NB4 (cell line): ENCODE results near the gene TENT4B.

ENCODE experiments used
- CTCF ChIP-seq: IDR thresholded peaks from one replicate; pipeline ENCODE4 v1.5.1; 2012; ENCODE audit warnings: low read depth, low read length
- MAX ChIP-seq: IDR thresholded peaks from 2 replicates; pipeline ENCODE4 v1.6.1; 2011; ENCODE audit warnings: low read depth, low read length
- MYC ChIP-seq: IDR thresholded peaks from 2 replicates; pipeline ENCODE4 v1.6.1; 2011; ENCODE audit warnings: low read depth, low read length
- POLR2A ChIP-seq: IDR thresholded peaks from 2 replicates; pipeline ENCODE4 v1.6.1; 2011; ENCODE audit warnings: mild to moderate bottlenecking; ENCODE audit not compliant: insufficient read length; ENCODE audit errors: extremely low read depth

DNA sequence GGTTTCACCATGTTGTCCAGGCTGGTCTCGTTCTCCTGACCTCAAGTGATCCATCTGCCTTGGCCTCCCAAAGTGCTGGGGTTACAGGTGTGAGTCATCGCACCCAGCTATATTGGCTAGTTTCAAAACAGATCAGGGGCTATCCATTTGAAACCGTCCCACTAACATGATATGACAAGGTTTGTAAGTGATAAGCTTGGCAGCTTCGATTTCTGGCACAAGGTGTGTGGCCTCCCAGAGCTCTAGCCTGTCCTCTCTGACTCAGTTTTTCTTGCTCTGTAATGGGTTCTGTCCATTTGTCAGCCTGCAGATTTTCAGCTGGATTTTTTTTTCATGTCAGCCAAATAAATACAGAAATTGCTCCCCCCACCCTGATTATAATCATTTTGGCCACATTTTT lies 31.8 kb upstream of the TENT4B start:
- no peak for TF ChIP-seq POLR2A
- TF ChIP-seq CTCF = no peak
- no peak for TF ChIP-seq MAX
- no peak for TF ChIP-seq MYC
